ENCODE data around the gene ZBTB40. TPM values are rescaled to one million over a fixed set of nuclear protein-coding genes. Genes with fewer than 3 reads are reported as not detected.

Gene ZBTB40
- total RNA-seq, 1 experiment from 2014 or later: 11.0 TPM

DNA sequence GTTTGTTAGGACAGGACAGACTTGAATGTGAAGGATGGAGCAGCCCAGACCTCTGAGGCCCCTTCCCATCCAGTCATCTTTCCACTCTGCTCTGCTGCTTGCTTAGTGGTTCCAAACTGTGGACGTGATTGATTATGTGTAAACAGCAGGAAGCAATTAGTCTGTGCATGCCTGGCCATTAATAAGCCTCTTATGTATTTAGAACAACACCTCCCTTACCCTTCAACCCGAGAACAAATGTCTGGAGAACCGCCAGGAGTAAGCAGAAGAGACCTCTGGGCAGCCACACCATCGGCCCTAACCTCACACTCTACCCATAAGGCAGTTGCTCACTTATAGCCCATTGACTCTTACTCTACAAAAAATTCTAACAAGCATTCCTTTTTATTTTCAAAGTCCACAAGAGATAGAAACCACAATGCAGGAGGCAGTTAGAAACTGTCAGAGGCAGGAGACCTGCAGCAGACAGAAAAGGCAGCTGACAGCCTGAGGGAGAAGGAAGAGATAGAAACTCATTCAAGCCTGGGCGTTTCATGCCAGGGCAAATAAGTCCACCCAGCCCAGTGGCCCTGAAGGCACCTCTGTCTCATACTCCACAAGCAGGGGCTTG, 105.8 kb downstream of the ZBTB40 start:
- no peak for DNase-seq (ENCODE audit: low spot score)

GRCh38 chr1:22562584-22563583, 111.2 kb downstream of the ZBTB40 start, which contains the start of gene EPHA8:
Gene EPHA8 (plus strand): TSS chr1:22563489. CDS start chr1:22563636, 147 bp downstream.
- DNase-seq (ENCODE audit: low spot score): no peak

- no peak for DNase-seq (ENCODE audit: low spot score)
Measured at GRCh38 chr1:22563671-22564602, 112.3 kb downstream of the ZBTB40 start.

DNA sequence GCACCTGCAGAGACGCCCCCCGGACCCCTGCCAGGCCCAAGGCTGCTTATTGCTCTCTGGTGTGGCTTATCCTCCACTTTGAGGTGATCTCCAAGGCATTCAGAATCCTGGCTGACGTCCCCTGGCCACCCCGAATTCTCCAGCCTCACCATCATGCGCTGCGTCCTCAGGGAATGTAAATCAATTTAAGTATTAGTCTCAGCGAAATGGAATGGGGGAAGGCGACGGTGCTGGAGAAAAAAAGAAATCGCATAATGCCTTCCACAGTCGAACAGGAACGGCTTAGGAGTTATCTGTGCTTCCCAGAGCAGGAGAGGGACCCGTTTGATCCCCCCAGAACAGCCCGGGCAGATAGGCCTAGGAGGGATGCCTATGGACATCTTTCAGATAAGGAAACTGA, 114.5 kb downstream of the ZBTB40 start:
- DNase-seq (ENCODE audit: low spot score): no peak

- no peak for DNase-seq (ENCODE audit: low spot score)
Measured at GRCh38 chr1:22567197-22567596, 115.5 kb downstream of the ZBTB40 start.

DNA sequence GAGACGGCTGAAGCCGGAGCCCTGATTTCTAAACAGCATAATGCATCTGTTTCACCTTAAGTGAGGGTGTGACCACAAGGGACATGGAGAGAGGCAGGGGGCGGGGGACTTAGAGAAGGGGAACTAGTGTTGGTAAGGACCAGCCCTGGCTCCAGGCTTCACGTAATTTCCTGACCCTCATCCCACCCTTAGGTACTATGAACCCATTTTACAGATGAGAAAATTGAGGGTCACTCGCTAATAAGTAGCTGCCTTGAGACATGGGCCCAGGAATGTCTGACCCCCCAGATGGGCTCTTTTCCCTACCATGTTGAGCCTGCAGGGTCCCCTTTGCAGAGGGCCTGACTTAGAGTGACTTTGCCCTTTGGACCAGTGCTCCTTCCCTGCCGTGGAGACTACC, 116.3 kb downstream of the ZBTB40 start:
- no peak for DNase-seq (ENCODE audit: low spot score)

- no peak for DNase-seq (ENCODE audit: low spot score)
Measured at GRCh38 chr1:22569269-22569668, 117.6 kb downstream of the ZBTB40 start.

GRCh38 chr1:22570140-22570909, 118.7 kb downstream of the ZBTB40 start:
- DNase-seq (ENCODE audit: low spot score): no peak

GRCh38 chr1:22572818-22573217, 121.2 kb downstream of the ZBTB40 start:
- DNase-seq (ENCODE audit: low spot score): no peak

GRCh38 chr1:22573237-22573636, 121.6 kb downstream of the ZBTB40 start:
- no peak for DNase-seq (ENCODE audit: low spot score)

DNA sequence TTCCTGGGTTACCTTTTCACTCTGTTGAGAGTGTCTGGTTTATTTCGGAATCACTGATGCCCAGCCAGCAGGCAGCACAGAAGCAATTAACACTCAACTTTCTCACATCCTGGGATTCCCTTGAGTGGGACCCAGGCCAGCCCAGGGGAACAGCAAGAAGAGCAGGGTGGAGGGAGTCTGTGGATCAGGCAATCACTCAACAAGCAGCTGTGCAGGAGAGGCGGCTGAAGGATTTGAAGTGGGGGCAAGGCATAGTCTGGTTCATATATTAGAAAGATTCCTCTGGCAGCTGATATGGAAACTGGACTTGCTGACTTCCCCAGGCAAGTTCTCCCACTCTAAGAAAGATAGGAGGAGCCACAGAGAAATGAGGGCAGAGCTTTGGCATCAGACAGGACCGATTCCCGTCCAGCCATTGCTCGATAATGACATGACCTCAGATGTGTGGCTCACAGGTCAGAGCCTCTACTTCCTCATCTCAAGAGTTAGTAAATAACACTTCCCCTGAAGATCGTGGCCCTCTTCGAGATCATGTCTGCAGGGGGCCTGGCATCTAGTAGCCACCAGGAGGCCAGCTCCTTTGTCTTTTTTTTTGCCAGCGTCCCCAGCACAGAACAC, 124.0 kb downstream of the ZBTB40 start:
- no peak for DNase-seq (ENCODE audit: low spot score)

GRCh38 chr1:22576150-22576544, 124.5 kb downstream of the ZBTB40 start:
- no peak for DNase-seq (ENCODE audit: low spot score)

DNA sequence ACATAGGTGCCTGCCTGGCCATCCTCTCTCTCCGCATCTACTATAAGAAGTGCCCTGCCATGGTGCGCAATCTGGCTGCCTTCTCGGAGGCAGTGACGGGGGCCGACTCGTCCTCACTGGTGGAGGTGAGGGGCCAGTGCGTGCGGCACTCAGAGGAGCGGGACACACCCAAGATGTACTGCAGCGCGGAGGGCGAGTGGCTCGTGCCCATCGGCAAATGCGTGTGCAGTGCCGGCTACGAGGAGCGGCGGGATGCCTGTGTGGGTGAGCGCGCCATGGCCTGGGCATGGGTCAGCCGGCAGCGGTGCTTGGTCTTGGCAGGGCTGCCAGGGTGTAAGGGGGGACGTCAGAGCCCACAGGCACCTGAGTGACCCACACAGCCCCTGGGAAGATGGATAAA, 125.0 kb downstream of the ZBTB40 start:
- DNase-seq (ENCODE audit: low spot score): no peak

- no peak for DNase-seq (ENCODE audit: low spot score)
Measured at GRCh38 chr1:22578732-22579361, 127.2 kb downstream of the ZBTB40 start.

DNA sequence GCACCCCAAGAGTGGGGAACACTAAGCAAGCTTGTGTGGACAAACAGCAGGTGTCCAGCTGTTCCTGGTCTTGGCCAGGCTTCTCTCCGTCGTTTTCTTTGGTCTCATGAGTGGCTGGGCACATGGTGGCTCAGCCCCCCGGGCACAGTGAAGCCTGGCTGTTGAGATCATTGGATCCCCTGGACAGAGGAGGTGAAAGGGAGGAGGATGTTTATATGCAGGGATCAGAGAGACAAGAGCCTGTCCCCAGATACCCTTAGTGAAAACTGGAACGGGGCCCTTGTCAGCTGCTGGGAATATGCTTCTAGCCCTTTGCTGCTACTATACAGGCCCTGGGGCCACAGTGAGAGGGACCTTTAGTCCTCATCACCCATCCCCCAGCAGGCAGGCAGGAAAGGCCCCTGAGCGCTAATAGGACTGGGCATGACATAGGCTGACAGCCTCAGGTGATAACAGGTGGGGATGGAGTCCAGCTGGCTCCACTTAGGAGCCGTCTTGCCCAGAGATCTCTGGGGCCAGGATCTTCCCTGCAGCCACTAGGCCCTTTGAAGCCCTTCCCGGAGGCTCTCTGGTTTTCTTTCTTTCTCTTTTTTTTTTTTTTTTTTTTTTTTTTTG, 128.0 kb downstream of the ZBTB40 start:
- DNase-seq (ENCODE audit: low spot score): no peak

Measured in A172 (cell line).